Measurements from ENCODE around the gene SLC9C2. TPM values are rescaled to one million over a fixed set of nuclear protein-coding genes. Genes with fewer than 3 reads are reported as not detected.
A peak's percentile ranks its signal among the peaks of the same experiment; 100 is the strongest.
"Not testable (repeated sequence)": the region's sequence is repeated elsewhere in the genome, so short reads cannot be mapped to it uniquely, and the experiment has no call there.

Gene SLC9C2, protein sequence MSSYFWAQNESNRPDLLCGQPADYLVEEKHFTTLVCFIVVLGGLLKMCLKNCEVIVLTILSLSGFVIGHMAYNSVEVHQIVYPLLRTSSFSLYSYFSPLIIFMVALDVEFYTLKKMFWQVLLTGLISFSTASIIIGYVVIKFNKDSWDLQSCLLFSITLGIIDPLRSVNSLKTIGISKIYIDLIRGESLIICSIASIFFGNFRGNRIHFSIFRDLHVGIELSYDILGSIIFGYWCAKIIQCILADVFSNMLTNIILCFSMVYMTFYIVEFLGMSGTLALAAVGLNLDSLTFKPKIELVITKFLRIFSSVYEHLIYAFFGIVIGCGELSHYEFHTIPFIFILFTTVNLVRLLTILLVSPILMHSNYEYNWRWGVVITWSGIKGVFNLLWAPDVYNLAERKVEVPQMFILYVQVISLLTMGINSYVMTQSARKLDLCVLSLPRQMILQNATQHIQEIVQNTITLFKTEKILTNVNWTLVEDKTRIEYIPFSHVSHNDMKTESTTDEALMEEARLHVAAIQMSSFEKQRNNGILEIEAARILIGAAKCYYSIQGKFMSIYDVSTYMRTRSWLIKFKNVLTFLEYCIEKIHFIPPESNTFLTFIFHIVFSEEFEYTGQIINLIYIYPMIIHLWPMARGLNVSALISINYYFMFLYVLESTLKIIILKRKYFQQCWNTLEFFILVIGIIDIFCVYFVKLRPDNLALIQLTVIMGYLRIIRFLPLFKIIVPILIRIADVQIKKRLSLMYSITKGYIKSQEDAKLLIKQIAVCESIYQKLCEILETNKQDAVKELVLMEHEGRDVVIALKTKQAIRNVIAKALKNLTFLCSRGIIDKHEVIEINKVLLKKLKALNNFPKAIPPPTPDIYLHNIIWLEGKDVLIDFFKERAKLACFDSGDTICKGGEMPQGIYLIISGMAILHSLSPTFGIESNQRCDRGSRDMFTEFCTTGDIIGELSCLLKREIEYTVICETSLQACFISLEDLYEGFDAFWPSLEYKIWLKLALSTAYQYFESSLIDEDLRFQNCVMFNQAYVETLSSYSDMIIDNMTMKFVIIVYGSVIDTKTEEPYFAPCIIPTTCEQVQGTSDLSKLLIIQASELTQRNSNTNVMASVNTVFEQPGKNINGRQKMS
- not detected for total RNA-seq
- long read RNA-seq: 0 reads

DNA sequence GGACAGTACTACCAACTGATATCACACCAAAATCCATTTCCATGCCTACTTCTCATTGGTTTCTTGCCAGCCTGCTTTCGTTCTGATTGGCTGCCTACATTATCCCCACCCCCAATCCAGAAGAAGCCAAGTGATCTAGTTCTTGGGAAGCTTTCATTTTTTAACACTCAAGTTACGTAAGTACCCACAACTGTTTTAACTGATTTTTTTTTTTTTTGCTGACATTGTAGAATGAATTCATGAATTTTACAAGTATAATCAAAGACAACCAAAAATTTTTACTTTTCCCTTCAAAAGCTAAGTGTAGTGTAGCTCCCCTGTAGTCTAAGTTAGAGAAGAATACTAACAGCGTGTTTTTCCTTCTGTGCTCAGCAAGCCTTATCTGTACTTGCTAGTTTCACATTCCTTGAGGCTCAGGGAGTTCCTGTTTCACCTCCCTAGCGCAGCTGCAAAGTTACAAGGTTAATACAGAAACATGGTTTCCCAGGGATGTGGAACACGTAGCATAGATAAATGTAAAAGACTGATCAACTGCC, at the start of gene SLC9C2:
SLC9C2 (minus strand) TSS at position 17 of the 536 bp plus-strand sequence. CDS start 1,296 bp downstream, outside the sequence.
- no peak for DNase-seq
- Histone ChIP-seq H3K27ac (no peak within 1 kb of the TSS), H3K4me1 (no peaks in the 10 kb centered on the region), H3K9me3 (no peaks in the 10 kb centered on the region), H3K27me3 (no peaks in the 10 kb centered on the region), H3K36me3 (no peaks in the 10 kb centered on the region), H3K4me3 (peak within 1 kb of the TSS in 2 of 3 donors; percentile 20 to 22)
- 35% methylated on average over 5 of the region's 5 CpGs for WGBS (ENCODE audit: insufficient coverage, low coverage, low lambda C conversion rate, missing lambda C conversion rate)
- ATAC-seq: peak; percentile 44 to 68 (median 64)
- TF ChIP-seq POLR2A (IDR thresholded peaks at IDR 0.05) (no peak), CTCF (IDR thresholded peaks at IDR 0.05) (no peak)
- intact Hi-C loops (cut with DNase I): no loop called here

GRCh38 chr1:173648880-173649605, 46.2 kb upstream of the SLC9C2 start:
- Histone ChIP-seq H3K27me3 (no peaks in the 10 kb centered on the region), H3K36me3 (no peaks in the 10 kb centered on the region), H3K27ac (no peak overlapping the region), H3K4me1 (no peaks in the 10 kb centered on the region), H3K9me3 (no peaks in the 10 kb centered on the region), H3K4me3 (no peak overlapping the region)
- intact Hi-C loops (cut with DNase I): no loop called here
- TF ChIP-seq POLR2A (IDR thresholded peaks at IDR 0.05) (no peak), CTCF (IDR thresholded peaks at IDR 0.05) (no peak)
- ATAC-seq: no peak
- no peak for DNase-seq

GRCh38 chr1:173646656-173647055, 43.8 kb upstream of the SLC9C2 start:
- 36% methylated on average over 3 of the region's 3 CpGs for WGBS (ENCODE audit: insufficient coverage, low coverage, low lambda C conversion rate, missing lambda C conversion rate)

DNA sequence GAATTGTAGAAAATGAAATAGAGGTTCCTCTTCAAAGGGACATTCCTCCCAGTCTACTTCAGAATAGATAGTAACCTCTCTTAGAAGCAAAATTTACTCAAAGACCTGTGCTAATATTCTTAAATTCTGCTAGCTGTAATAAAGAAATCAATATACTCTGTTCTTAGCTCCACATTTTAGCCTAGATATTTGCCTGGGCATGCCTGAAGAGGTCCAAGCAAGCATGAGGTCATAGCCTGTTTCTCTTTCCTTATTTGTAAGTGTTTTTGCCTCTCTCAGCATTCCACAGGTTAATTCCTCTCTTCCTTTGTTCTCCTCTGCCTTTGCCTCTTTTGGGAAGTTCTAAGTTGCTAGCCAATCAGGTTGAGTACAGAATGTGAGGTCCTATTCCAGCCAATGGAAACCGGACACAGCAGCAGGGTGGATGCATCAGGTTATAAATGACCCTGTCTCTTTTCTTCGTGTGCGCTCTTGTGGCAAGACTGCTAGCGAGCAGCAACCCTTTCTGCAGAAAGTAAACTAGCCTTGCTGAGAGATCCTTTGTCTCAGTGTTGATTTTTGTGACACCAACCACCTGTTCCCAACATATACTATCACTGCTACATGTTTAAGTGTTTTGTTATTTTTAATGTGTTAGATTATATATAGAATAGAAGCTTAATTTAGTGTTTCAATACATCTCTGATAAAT, 39.7 kb upstream of the SLC9C2 start:
- H3K4me3 ChIP-seq; H3K9me3 ChIP-seq; intact Hi-C loops (cut with DNase I); ATAC-seq; H3K4me1 ChIP-seq; H3K36me3 ChIP-seq; DNase-seq; H3K27me3 ChIP-seq; H3K27ac ChIP-seq: not testable (repeated sequence)
- 90% methylated on average over 4 of the region's 4 CpGs for WGBS (ENCODE audit: insufficient coverage, low coverage, low lambda C conversion rate, missing lambda C conversion rate)

More at GRCh38 chr1:173646656-173647055, 43.8 kb upstream of the SLC9C2 start:
- TF ChIP-seq CTCF (IDR thresholded peaks at IDR 0.05) (no peak), POLR2A (IDR thresholded peaks at IDR 0.05) (no peak)
- ATAC-seq: no peak
- H3K27me3 ChIP-seq: no peaks in the 10 kb centered on the region
- DNase-seq: no peak
- no peak overlapping the region for H3K27ac ChIP-seq
- no peak overlapping the region for H3K4me3 ChIP-seq
- no peaks in the 10 kb centered on the region for H3K9me3 ChIP-seq
- intact Hi-C loops (cut with DNase I): no loop called here
- no peaks in the 10 kb centered on the region for H3K4me1 ChIP-seq
- H3K36me3 ChIP-seq: no peaks in the 10 kb centered on the region
